ENCODE data around the gene AMMECR1L.

The AMMECR1L gene

GRCh38 chr2:127860130-127860529 lies 25.6 kb downstream of the AMMECR1L start:
- peaks cover 12% of the 10 kb centered on the region; the same call in 1 of the 2 replicates for H3K4me1 ChIP-seq (ENCODE audit: insufficient read depth, low read length)
- H3K9ac ChIP-seq (ENCODE audit: low read depth, low read length), result no peak overlapping the region
- no peaks in the 10 kb centered on the region for H3K27me3 ChIP-seq (ENCODE audit: insufficient read depth, low read length)
- H3K9me3 ChIP-seq (ENCODE audit: insufficient read depth, low read depth, low read length), result no peaks in the 10 kb centered on the region
- peak overlapping the region; percentile 2; the same call in 1 of the 2 replicates for H3K4me3 ChIP-seq (ENCODE audit: low read length)
- peaks cover 30% of the 10 kb centered on the region for H3K36me3 ChIP-seq (ENCODE audit: insufficient read depth, low read depth, low read length)
- no peak overlapping the region for H3K27ac ChIP-seq (ENCODE audit: low read length)

GRCh38 chr2:127859712-127860085 lies 26.1 kb downstream of the AMMECR1L start:
- Histone ChIP-seq H3K9ac (ENCODE audit: low read depth, low read length) (no peak overlapping the region), H3K27ac (ENCODE audit: low read length) (no peak overlapping the region), H3K36me3 (ENCODE audit: insufficient read depth, low read depth, low read length) (peaks cover 25% of the 10 kb centered on the region), H3K27me3 (ENCODE audit: insufficient read depth, low read length) (no peaks in the 10 kb centered on the region), H3K9me3 (ENCODE audit: insufficient read depth, low read depth, low read length) (no peaks in the 10 kb centered on the region), H3K4me1 (ENCODE audit: insufficient read depth, low read length) (peaks cover 12% of the 10 kb centered on the region; the same call in 1 of the 2 replicates), H3K4me3 (ENCODE audit: low read length) (peak overlapping the region; percentile 2; the same call in 1 of the 2 replicates)

GRCh38 chr2:127857265-127857808 lies 28.4 kb downstream of the AMMECR1L start:
- Histone ChIP-seq H3K9ac (ENCODE audit: low read depth, low read length) (peak overlapping the region; percentile 99), H3K4me1 (ENCODE audit: insufficient read depth, low read length) (peaks cover 12% of the 10 kb centered on the region; the same call in 1 of the 2 replicates), H3K27ac (ENCODE audit: low read length) (peak overlapping the region; percentile 7), H3K9me3 (ENCODE audit: insufficient read depth, low read depth, low read length) (no peaks in the 10 kb centered on the region), H3K27me3 (ENCODE audit: insufficient read depth, low read length) (no peaks in the 10 kb centered on the region), H3K4me3 (ENCODE audit: low read length) (peak overlapping the region; percentile 100), H3K36me3 (ENCODE audit: insufficient read depth, low read depth, low read length) (peaks cover 26% of the 10 kb centered on the region)

- Histone ChIP-seq H3K27ac (ENCODE audit: low read length) (no peak overlapping the region), H3K9ac (ENCODE audit: low read depth, low read length) (no peak overlapping the region), H3K4me3 (ENCODE audit: low read length) (no peak overlapping the region), H3K9me3 (ENCODE audit: insufficient read depth, low read depth, low read length) (no peaks in the 10 kb centered on the region), H3K27me3 (ENCODE audit: insufficient read depth, low read length) (no peaks in the 10 kb centered on the region), H3K36me3 (ENCODE audit: insufficient read depth, low read depth, low read length) (peaks cover 62% of the 10 kb centered on the region), H3K4me1 (ENCODE audit: insufficient read depth, low read length) (no peaks in the 10 kb centered on the region; the same call in 1 of the 2 replicates)
These were observed 32.1 kb downstream of the AMMECR1L start for GRCh38 chr2:127853671-127854070.

- H3K9me3 ChIP-seq (ENCODE audit: insufficient read depth, low read depth, low read length), result no peaks in the 10 kb centered on the region
- no peak overlapping the region for H3K27ac ChIP-seq (ENCODE audit: low read length)
- H3K9ac ChIP-seq (ENCODE audit: low read depth, low read length), result no peak overlapping the region
- peaks cover 75% of the 10 kb centered on the region for H3K36me3 ChIP-seq (ENCODE audit: insufficient read depth, low read depth, low read length)
- H3K27me3 ChIP-seq (ENCODE audit: insufficient read depth, low read length), result no peaks in the 10 kb centered on the region
- no peak overlapping the region for H3K4me3 ChIP-seq (ENCODE audit: low read length)
- no peaks in the 10 kb centered on the region; the same call in 1 of the 2 replicates for H3K4me1 ChIP-seq (ENCODE audit: insufficient read depth, low read length)
These were observed 33.4 kb downstream of the AMMECR1L start for GRCh38 chr2:127852388-127852787.

GRCh38 chr2:127847931-127848330 lies 37.8 kb downstream of the AMMECR1L start:
- no peak overlapping the region for H3K4me3 ChIP-seq (ENCODE audit: low read length)
- H3K9ac ChIP-seq (ENCODE audit: low read depth, low read length), result no peak overlapping the region
- H3K9me3 ChIP-seq (ENCODE audit: insufficient read depth, low read depth, low read length), result no peaks in the 10 kb centered on the region
- H3K27me3 ChIP-seq (ENCODE audit: insufficient read depth, low read length), result no peaks in the 10 kb centered on the region
- no peaks in the 10 kb centered on the region for H3K4me1 ChIP-seq (ENCODE audit: insufficient read depth, low read length)
- H3K36me3 ChIP-seq (ENCODE audit: insufficient read depth, low read depth, low read length), result peaks cover 82% of the 10 kb centered on the region
- H3K27ac ChIP-seq (ENCODE audit: low read length), result no peak overlapping the region

- H3K36me3 ChIP-seq (ENCODE audit: insufficient read depth, low read depth, low read length), result peaks cover 52% of the 10 kb centered on the region
- H3K9me3 ChIP-seq (ENCODE audit: insufficient read depth, low read depth, low read length), result no peaks in the 10 kb centered on the region
- no peaks in the 10 kb centered on the region for H3K4me1 ChIP-seq (ENCODE audit: insufficient read depth, low read length)
- H3K27me3 ChIP-seq (ENCODE audit: insufficient read depth, low read length), result no peaks in the 10 kb centered on the region
- no peak overlapping the region for H3K4me3 ChIP-seq (ENCODE audit: low read length)
- no peak overlapping the region for H3K9ac ChIP-seq (ENCODE audit: low read depth, low read length)
- H3K27ac ChIP-seq (ENCODE audit: low read length), result no peak overlapping the region
These were observed 40.8 kb downstream of the AMMECR1L start for GRCh38 chr2:127844973-127845372.

- Histone ChIP-seq H3K4me1 (ENCODE audit: insufficient read depth, low read length) (no peaks in the 10 kb centered on the region), H3K4me3 (ENCODE audit: low read length) (no peak overlapping the region), H3K27ac (ENCODE audit: low read length) (no peak overlapping the region), H3K36me3 (ENCODE audit: insufficient read depth, low read depth, low read length) (peaks cover 39% of the 10 kb centered on the region), H3K27me3 (ENCODE audit: insufficient read depth, low read length) (no peaks in the 10 kb centered on the region), H3K9ac (ENCODE audit: low read depth, low read length) (no peak overlapping the region), H3K9me3 (ENCODE audit: insufficient read depth, low read depth, low read length) (no peaks in the 10 kb centered on the region)
These were observed 42.1 kb downstream of the AMMECR1L start for GRCh38 chr2:127843677-127844076.

- Histone ChIP-seq H3K4me3 (ENCODE audit: low read length) (no peak overlapping the region), H3K4me1 (ENCODE audit: insufficient read depth, low read length) (no peaks in the 10 kb centered on the region), H3K9ac (ENCODE audit: low read depth, low read length) (no peak overlapping the region), H3K27me3 (ENCODE audit: insufficient read depth, low read length) (no peaks in the 10 kb centered on the region), H3K36me3 (ENCODE audit: insufficient read depth, low read depth, low read length) (peaks cover 18% of the 10 kb centered on the region), H3K9me3 (ENCODE audit: insufficient read depth, low read depth, low read length) (no peaks in the 10 kb centered on the region), H3K27ac (ENCODE audit: low read length) (no peak overlapping the region)
These were observed 44.1 kb downstream of the AMMECR1L start for GRCh38 chr2:127841466-127842178.

- Histone ChIP-seq H3K27me3 (ENCODE audit: insufficient read depth, low read length) (no peaks in the 10 kb centered on the region), H3K4me3 (ENCODE audit: low read length) (no peak overlapping the region), H3K9ac (ENCODE audit: low read depth, low read length) (no peak overlapping the region), H3K9me3 (ENCODE audit: insufficient read depth, low read depth, low read length) (no peaks in the 10 kb centered on the region), H3K36me3 (ENCODE audit: insufficient read depth, low read depth, low read length) (peaks cover 12% of the 10 kb centered on the region), H3K27ac (ENCODE audit: low read length) (no peak overlapping the region), H3K4me1 (ENCODE audit: insufficient read depth, low read length) (no peaks in the 10 kb centered on the region)
These were observed 44.9 kb downstream of the AMMECR1L start for GRCh38 chr2:127840893-127841292.

GRCh38 chr2:127834951-127835350 lies 50.8 kb downstream of the AMMECR1L start:
- H3K4me3 ChIP-seq (ENCODE audit: low read length), result no peak overlapping the region
- H3K36me3 ChIP-seq (ENCODE audit: insufficient read depth, low read depth, low read length), result no peaks in the 10 kb centered on the region
- no peak overlapping the region for H3K9ac ChIP-seq (ENCODE audit: low read depth, low read length)
- H3K4me1 ChIP-seq (ENCODE audit: insufficient read depth, low read length), result peaks cover 3% of the 10 kb centered on the region; the same call in 1 of the 2 replicates
- H3K9me3 ChIP-seq (ENCODE audit: insufficient read depth, low read depth, low read length), result no peaks in the 10 kb centered on the region
- H3K27ac ChIP-seq (ENCODE audit: low read length), result no peak overlapping the region
- no peaks in the 10 kb centered on the region for H3K27me3 ChIP-seq (ENCODE audit: insufficient read depth, low read length)

GRCh38 chr2:127829845-127830246 lies 55.9 kb downstream of the AMMECR1L start:
- peak overlapping the region; percentile 24; the same call in 1 of the 2 replicates for H3K4me3 ChIP-seq (ENCODE audit: low read length)
- peak overlapping the region; percentile 85 for H3K27ac ChIP-seq (ENCODE audit: low read length)
- H3K27me3 ChIP-seq (ENCODE audit: insufficient read depth, low read length), result no peaks in the 10 kb centered on the region

More at GRCh38 chr2:127829845-127830246, 55.9 kb downstream of the AMMECR1L start:
- Histone ChIP-seq H3K36me3 (ENCODE audit: insufficient read depth, low read depth, low read length) (no peaks in the 10 kb centered on the region), H3K4me1 (ENCODE audit: insufficient read depth, low read length) (peaks cover 7% of the 10 kb centered on the region; the same call in 1 of the 2 replicates), H3K9ac (ENCODE audit: low read depth, low read length) (peak overlapping the region; percentile 63; the same call in 1 of the 2 replicates), H3K9me3 (ENCODE audit: insufficient read depth, low read depth, low read length) (peaks cover 29% of the 10 kb centered on the region)

Measured in iPS-20b (cell line).